Measurements from ENCODE around the gene CCNC.

CCNC gene

DNA sequence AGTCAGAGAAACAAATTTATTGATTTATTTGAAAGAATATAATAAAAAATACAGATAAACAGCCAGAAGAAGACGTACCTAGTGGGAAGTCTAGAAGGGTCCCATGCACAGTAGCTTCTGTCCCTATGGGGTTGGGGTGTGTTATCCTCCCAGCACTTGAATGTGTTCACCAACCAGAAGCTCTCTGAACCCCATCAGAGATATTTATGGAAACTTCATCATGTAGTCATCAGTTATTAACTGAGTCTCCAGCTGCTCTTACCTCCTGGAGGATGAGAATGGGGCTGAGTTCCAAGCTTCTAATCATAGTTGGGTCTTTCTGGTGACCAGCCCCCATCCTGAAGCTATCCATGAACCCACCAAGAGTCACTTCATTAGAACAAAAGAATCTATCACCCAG lies 37.8 kb downstream of the CCNC start (continued):
- TF ChIP-seq, protein P1, sequence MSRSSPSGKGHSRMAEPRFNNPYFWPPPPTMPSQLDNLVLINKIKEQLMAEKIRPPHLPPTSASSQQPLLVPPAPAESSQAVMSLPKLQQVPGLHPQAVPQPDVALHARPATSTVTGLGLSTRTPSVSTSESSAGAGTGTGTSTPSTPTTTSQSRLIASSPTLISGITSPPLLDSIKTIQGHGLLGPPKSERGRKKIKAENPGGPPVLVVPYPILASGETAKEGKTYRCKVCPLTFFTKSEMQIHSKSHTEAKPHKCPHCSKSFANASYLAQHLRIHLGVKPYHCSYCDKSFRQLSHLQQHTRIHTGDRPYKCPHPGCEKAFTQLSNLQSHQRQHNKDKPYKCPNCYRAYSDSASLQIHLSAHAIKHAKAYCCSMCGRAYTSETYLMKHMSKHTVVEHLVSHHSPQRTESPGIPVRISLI (tag by site-specific recombination; IDR thresholded peaks at IDR 0.05): no peak
- TF ChIP-seq ZNF529 (tag by site-specific recombination; IDR thresholded peaks at IDR 0.05; ENCODE audit: insufficient replicate concordance): no peak
- TF ChIP-seq ZNF112 (tag by site-specific recombination; IDR thresholded peaks at IDR 0.05): no peak
- no peak for TF ChIP-seq ZNF48 (tag by site-specific recombination; IDR thresholded peaks at IDR 0.05)

DNA sequence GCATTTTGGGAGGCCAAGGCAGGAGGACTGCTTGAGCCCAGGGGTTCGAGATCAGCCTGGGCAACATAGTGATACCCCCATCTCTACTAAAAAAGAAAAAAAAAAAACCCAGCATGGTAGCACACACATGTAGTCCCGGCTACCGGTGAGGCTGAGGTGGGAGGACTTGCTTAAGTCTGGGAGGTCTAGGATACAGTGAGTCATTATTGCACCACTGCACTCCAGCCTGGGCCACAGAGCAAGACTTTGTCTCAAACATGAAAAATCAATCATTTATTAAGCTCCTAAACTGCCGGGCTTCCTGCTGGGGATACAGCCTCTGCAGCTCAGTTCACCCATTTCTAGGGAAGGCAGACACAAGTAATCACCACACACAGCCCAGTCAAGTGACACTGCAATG lies 45.9 kb downstream of the CCNC start:
- no peak overlapping the region for H3K4me3 ChIP-seq (ENCODE audit: low read depth, low read length)
- no peaks in the 10 kb centered on the region; the same call in 1 of the 2 replicates for H3K4me1 ChIP-seq (ENCODE audit: control insufficient read depth, insufficient read depth, low read length)
- no peak overlapping the region for H3K27ac ChIP-seq (ENCODE audit: extremely low read depth, low read depth, low read length)
- peaks cover under 1 to 4% of the 10 kb centered on the region in 2 experiments for H3K36me3 ChIP-seq (ENCODE audit: control insufficient read depth in 2 of 2, insufficient read depth in 1 of 2, low read length in 2 of 2)
- POLR2A ChIA-PET: interaction anchor here (1.1 to 3.6 kb wide), 6 partner anchors 9 to 129 kb away, joined by 3 to 13 read pairs (median 6); partner anchors contain the start of genes CCNC, COQ3 and PNISR
- no peaks in the 10 kb centered on the region for H3K9me3 ChIP-seq (ENCODE audit: control insufficient read depth, insufficient read depth, low read depth, low read length)
- TF ChIP-seq, protein P2, sequence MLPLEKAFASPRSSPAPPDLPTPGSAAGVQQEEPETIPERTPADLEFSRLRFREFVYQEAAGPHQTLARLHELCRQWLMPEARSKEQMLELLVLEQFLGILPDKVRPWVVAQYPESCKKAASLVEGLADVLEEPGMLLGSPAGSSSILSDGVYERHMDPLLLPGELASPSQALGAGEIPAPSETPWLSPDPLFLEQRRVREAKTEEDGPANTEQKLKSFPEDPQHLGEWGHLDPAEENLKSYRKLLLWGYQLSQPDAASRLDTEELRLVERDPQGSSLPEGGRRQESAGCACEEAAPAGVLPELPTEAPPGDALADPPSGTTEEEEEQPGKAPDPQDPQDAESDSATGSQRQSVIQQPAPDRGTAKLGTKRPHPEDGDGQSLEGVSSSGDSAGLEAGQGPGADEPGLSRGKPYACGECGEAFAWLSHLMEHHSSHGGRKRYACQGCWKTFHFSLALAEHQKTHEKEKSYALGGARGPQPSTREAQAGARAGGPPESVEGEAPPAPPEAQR (tag by site-specific recombination; IDR thresholded peaks at IDR 0.05): no peak
- TF ChIP-seq ZBTB7A (tag by site-specific recombination; IDR thresholded peaks at IDR 0.05; ENCODE audit: low read depth) (no peak), ZNF132 (tag by site-specific recombination; IDR thresholded peaks at IDR 0.05; ENCODE audit: borderline replicate concordance) (no peak), BCL11A (tag by site-specific recombination; IDR thresholded peaks at IDR 0.05; ENCODE audit: low read depth) (no peak), ZNF202 (tag by site-specific recombination; IDR thresholded peaks at IDR 0.05; ENCODE audit: borderline replicate concordance) (no peak), OSR2 (tag by site-specific recombination; IDR thresholded peaks at IDR 0.05) (no peak), ZNF211 (tag by site-specific recombination; IDR thresholded peaks at IDR 0.05; ENCODE audit: low read depth) (no peak), ZNF266 (tag by site-specific recombination; IDR thresholded peaks at IDR 0.05; ENCODE audit: low read depth) (no peak), ZNF514 (tag by site-specific recombination; IDR thresholded peaks at IDR 0.05) (no peak), OVOL3 (tag by site-specific recombination; IDR thresholded peaks at IDR 0.05) (no peak), FEZF1 (tag by site-specific recombination; IDR thresholded peaks at IDR 0.05) (no peak), ZNF292 (tag by site-specific recombination; IDR thresholded peaks at IDR 0.05; ENCODE audit: borderline replicate concordance, low read depth) (no peak)
- TF ChIP-seq, protein P3, sequence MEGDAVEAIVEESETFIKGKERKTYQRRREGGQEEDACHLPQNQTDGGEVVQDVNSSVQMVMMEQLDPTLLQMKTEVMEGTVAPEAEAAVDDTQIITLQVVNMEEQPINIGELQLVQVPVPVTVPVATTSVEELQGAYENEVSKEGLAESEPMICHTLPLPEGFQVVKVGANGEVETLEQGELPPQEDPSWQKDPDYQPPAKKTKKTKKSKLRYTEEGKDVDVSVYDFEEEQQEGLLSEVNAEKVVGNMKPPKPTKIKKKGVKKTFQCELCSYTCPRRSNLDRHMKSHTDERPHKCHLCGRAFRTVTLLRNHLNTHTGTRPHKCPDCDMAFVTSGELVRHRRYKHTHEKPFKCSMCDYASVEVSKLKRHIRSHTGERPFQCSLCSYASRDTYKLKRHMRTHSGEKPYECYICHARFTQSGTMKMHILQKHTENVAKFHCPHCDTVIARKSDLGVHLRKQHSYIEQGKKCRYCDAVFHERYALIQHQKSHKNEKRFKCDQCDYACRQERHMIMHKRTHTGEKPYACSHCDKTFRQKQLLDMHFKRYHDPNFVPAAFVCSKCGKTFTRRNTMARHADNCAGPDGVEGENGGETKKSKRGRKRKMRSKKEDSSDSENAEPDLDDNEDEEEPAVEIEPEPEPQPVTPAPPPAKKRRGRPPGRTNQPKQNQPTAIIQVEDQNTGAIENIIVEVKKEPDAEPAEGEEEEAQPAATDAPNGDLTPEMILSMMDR (tag by site-specific recombination; IDR thresholded peaks at IDR 0.05): no peak
- CTCF ChIA-PET: interaction anchor here (0.5 to 1.6 kb wide), 4 partner anchors 10 to 577 kb away, joined by 3 to 7 read pairs (median 4); no protein-coding TSS in a partner anchor

DNA sequence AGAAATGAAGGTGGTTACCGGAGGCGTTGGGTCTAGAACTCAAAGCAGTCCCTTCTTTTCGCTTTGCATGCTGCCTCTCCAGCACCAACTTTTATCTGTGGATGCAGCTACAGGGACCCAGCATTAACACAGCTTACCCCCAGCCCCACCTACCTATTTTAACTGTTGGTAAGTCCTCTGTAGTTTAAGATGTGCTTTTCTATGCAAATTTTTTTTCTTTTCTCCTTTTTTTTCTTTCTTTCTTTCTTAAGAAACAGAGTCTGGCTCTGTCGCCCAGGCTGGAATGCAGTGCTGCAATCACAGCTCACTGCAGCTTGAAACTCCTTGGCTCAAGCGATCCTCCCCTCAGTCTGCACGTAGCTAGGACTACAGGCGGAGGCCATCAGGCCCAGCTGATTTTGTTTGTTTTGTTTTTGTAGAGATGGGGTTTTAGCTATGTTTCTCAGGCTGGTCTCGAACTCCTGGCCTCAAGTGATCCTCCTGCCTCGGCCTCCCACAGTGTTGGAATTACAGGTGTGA lies 46.8 kb downstream of the CCNC start:
- ChIA-PET POLR2A (interaction anchor here (1.1 to 3.6 kb wide), 6 partner anchors 8 to 128 kb away, joined by 3 to 13 read pairs (median 6); partner anchors contain the start of genes CCNC, COQ3 and PNISR), CTCF (interaction anchor here (0.5 to 2.4 kb wide), 14 partner anchors 9 to 282 kb away, joined by 3 to 11 read pairs (median 4); no protein-coding TSS in a partner anchor)
- Histone ChIP-seq H3K4me3 (ENCODE audit: low read depth, low read length) (peak overlapping the region; percentile 76), H3K36me3 (ENCODE audit: control insufficient read depth in 2 of 2, insufficient read depth in 1 of 2, low read length in 2 of 2) (peaks cover 0 to 4% of the 10 kb centered on the region in 2 experiments; a peak in 2 of 3 replicates), H3K27ac (ENCODE audit: extremely low read depth, low read depth, low read length) (peak overlapping the region; percentile 85), H3K9me3 (ENCODE audit: control insufficient read depth, insufficient read depth, low read depth, low read length) (no peaks in the 10 kb centered on the region), H3K4me1 (ENCODE audit: control insufficient read depth, insufficient read depth, low read length) (no peaks in the 10 kb centered on the region; the same call in 1 of the 2 replicates)
- TF ChIP-seq, protein P4, sequence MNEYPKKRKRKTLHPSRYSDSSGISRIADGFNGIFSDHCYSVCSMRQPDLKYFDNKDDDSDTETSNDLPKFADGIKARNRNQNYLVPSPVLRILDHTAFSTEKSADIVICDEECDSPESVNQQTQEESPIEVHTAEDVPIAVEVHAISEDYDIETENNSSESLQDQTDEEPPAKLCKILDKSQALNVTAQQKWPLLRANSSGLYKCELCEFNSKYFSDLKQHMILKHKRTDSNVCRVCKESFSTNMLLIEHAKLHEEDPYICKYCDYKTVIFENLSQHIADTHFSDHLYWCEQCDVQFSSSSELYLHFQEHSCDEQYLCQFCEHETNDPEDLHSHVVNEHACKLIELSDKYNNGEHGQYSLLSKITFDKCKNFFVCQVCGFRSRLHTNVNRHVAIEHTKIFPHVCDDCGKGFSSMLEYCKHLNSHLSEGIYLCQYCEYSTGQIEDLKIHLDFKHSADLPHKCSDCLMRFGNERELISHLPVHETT (tag by site-specific recombination; IDR thresholded peaks at IDR 0.05): no peak
- TF ChIP-seq, protein P5, sequence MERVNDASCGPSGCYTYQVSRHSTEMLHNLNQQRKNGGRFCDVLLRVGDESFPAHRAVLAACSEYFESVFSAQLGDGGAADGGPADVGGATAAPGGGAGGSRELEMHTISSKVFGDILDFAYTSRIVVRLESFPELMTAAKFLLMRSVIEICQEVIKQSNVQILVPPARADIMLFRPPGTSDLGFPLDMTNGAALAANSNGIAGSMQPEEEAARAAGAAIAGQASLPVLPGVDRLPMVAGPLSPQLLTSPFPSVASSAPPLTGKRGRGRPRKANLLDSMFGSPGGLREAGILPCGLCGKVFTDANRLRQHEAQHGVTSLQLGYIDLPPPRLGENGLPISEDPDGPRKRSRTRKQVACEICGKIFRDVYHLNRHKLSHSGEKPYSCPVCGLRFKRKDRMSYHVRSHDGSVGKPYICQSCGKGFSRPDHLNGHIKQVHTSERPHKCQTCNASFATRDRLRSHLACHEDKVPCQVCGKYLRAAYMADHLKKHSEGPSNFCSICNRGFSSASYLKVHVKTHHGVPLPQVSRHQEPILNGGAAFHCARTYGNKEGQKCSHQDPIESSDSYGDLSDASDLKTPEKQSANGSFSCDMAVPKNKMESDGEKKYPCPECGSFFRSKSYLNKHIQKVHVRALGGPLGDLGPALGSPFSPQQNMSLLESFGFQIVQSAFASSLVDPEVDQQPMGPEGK (tag by site-specific recombination; IDR thresholded peaks at IDR 0.05): no peak
- TF ChIP-seq ZNF600 (tag by site-specific recombination; IDR thresholded peaks at IDR 0.05) (peak; percentile 89), KLF1 (tag by site-specific recombination; IDR thresholded peaks at IDR 0.05) (no peak), ZNF157 (tag by site-specific recombination; IDR thresholded peaks at IDR 0.05) (no peak), TCF7L2 (IDR thresholded peaks at IDR 0.05; ENCODE audit: borderline replicate concordance, low read depth, low read length) (no peak), ZNF366 (tag by site-specific recombination; conservative IDR thresholded peaks at IDR 0.05) (peak; percentile 44), ZNF768 (tag by site-specific recombination; IDR thresholded peaks at IDR 0.05) (no peak)

Data from HEK293 (cell line).